Measurements from ENCODE around the gene PKD1L1. TPM values are rescaled to one million over a fixed set of nuclear protein-coding genes. Genes with fewer than 3 reads are reported as not detected.

PKD1L1 gene
- polyA plus RNA-seq, 1 of the 3 experiments (the other 2 are of a cell fraction): 0.10 TPM

DNA sequence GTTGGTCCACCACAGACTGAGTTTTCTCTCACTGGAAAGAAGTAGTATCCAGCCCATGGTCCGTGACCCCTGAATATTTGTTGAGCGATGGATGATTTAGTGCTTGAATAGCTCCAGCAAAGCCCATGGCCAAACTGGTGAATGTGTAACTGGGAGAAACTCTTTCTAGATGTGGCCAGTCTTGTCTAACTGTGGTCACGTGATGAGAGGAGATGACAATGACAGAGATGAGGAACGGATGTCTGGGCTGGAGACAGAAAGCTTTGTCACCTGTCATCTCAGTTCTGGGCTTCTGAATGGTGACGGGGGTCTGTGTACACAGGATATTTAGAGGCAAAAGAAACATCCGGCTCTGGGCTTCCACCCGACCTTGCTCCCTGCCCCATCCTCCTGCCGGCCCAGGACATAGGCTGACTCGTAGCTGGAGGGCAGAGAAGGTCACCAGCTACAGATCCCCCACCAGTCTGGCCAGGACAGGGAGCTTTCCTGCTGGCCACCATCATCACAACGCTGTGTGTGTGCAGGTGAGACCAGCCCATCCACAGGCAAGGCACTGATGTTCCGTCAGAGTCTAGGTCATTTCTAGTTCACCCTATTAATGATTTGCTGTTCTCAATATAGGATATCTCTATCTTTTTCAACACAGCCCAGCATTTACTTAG is 213.8 kb downstream of the PKD1L1 start:
- Histone ChIP-seq H3K27me3 (ENCODE audit: insufficient read depth) (no peaks in the 10 kb centered on the region), H2AFZ (ENCODE audit: low read depth) (no peak overlapping the region), H3K4me2 (no peak overlapping the region), H3K27ac (ENCODE audit: low read depth in 2 of 2, low read length in 1 of 2) (no peak overlapping the region), H3F3A (replicated peaks; ENCODE audit: insufficient read depth) (no peaks in the 10 kb centered on the region), H3K4me3 (ENCODE audit: low read depth in 2 of 2, low read length in 1 of 2) (no peak overlapping the region), H3K9me2 (no peaks in the 10 kb centered on the region), H3K79me2 (ENCODE audit: insufficient read depth) (no peaks in the 10 kb centered on the region), H3K36me3 (replicated peaks in 1 of 2; ENCODE audit: control insufficient read depth in 1 of 2, insufficient read depth in 2 of 2, low read length in 1 of 2) (no peaks in the 10 kb centered on the region), H3K9ac (no peak overlapping the region), H3K9me3 (no peaks in the 10 kb centered on the region), H4K20me1 (ENCODE audit: insufficient read depth) (no peaks in the 10 kb centered on the region), H3K4me1 (ENCODE audit: control insufficient read depth in 1 of 2, insufficient read depth in 2 of 2, low read depth in 1 of 2, low read length in 1 of 2) (no peaks in the 10 kb centered on the region; a peak in 1 of 4 replicates)
- ChIA-PET POLR2A (interaction anchor here (0.6 kb wide), 1 partner anchor 288 kb away, joined by 3 read pairs; no protein-coding TSS in a partner anchor), CTCF (interaction anchor here (1.3 to 1.7 kb wide), 3 partner anchors 87 to 480 kb away, joined by 3 read pairs; no protein-coding TSS in a partner anchor)
- no peak for TF ChIP-seq IRF3 (IDR thresholded peaks at IDR 0.05; ENCODE audit: low read depth, low read length)
- TF ChIP-seq MAX (IDR thresholded peaks at IDR 0.05; ENCODE audit: low read depth): no peak
- TF ChIP-seq NRF1 (IDR thresholded peaks at IDR 0.05; ENCODE audit: low read depth, low read length): no peak
- TF ChIP-seq GATA2 (CRISPR knock-in tag; IDR thresholded peaks at IDR 0.05): no peak
- WGBS (ENCODE audit: low lambda C conversion rate): 88% methylated on average over 9 of the region's 11 CpGs
- no peak for DNase-seq

DNA sequence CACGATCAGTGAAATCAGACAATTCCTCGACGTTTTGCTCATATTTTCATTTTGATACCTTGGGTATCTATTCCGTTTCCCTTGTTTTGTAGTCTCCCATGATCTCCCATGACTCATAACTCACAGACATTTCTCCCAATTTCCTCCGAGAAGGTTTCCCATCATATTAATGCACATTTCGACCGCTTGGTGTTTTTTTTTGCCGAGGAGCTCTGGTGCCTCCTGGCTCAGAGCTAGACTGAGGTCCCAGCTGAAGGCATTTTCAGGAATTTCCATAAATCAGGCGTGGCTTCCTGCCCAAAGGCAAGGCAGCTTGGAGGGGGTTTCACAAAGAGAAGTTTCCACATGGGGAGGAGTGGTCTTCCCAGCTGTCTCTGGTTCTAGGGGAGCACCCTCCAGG is 218.1 kb downstream of the PKD1L1 start:
- no peak overlapping the region for H3K4me2 ChIP-seq
- ChIA-PET CTCF (interaction anchor here (0.7 to 2.1 kb wide), 3 partner anchors 14 to 18 kb away, joined by 3 to 6 read pairs (median 3); no protein-coding TSS in a partner anchor), POLR2A (no interaction called here)
- H3K4me1 ChIP-seq (ENCODE audit: control insufficient read depth in 1 of 2, insufficient read depth in 2 of 2, low read depth in 1 of 2, low read length in 1 of 2): peaks cover 4 to 18% of the 10 kb centered on the region in 2 experiments
- no peaks in the 10 kb centered on the region for H3F3A ChIP-seq (replicated peaks; ENCODE audit: insufficient read depth)
- H3K79me2 ChIP-seq (ENCODE audit: insufficient read depth): no peaks in the 10 kb centered on the region
- no peaks in the 10 kb centered on the region for H3K9me3 ChIP-seq
- H3K9ac ChIP-seq: no peak overlapping the region
- DNase-seq: no peak
- no peaks in the 10 kb centered on the region for H4K20me1 ChIP-seq (ENCODE audit: insufficient read depth)
- H2AFZ ChIP-seq (ENCODE audit: low read depth): no peak overlapping the region
- no peak for TF ChIP-seq TCF12 (IDR thresholded peaks at IDR 0.05)
- no peak for TF ChIP-seq POLR2AphosphoS5 (IDR thresholded peaks at IDR 0.05; ENCODE audit: low read depth, low read length)
- TF ChIP-seq CHD2 (IDR thresholded peaks at IDR 0.05; ENCODE audit: low read length, partially characterized antibody): no peak
- TF ChIP-seq REST (IDR thresholded peaks at IDR 0.05; ENCODE audit: low read depth, low read length): no peak
- TF ChIP-seq NFIC (IDR thresholded peaks at IDR 0.05; ENCODE audit: borderline replicate concordance): no peak
- no peak for TF ChIP-seq EP300 (IDR thresholded peaks at IDR 0.05; ENCODE audit: borderline replicate concordance in 1 of 2, low read depth in 1 of 2, low read length in 1 of 2)
- no peak for TF ChIP-seq USF1 (IDR thresholded peaks at IDR 0.05; ENCODE audit: borderline replicate concordance, low read depth)
- TF ChIP-seq EZH2phosphoT487 (IDR thresholded peaks at IDR 0.05; ENCODE audit: borderline replicate concordance, low read depth): no peak
- no peak for TF ChIP-seq JUND (IDR thresholded peaks at IDR 0.05)
- TF ChIP-seq, protein P1, sequence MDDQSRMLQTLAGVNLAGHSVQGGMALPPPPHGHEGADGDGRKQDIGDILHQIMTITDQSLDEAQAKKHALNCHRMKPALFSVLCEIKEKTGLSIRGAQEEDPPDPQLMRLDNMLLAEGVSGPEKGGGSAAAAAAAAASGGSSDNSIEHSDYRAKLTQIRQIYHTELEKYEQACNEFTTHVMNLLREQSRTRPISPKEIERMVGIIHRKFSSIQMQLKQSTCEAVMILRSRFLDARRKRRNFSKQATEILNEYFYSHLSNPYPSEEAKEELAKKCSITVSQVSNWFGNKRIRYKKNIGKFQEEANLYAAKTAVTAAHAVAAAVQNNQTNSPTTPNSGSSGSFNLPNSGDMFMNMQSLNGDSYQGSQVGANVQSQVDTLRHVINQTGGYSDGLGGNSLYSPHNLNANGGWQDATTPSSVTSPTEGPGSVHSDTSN (IDR thresholded peaks at IDR 0.05): no peak
- no peak for TF ChIP-seq YY1 (IDR thresholded peaks at IDR 0.05; ENCODE audit: low read depth)
- TF ChIP-seq MAX (IDR thresholded peaks at IDR 0.05; ENCODE audit: low read depth): no peak
- TF ChIP-seq FOXM1 (IDR thresholded peaks at IDR 0.05; ENCODE audit: low read depth): no peak
- TF ChIP-seq ELF1 (IDR thresholded peaks at IDR 0.05): no peak
- TF ChIP-seq TAF1 (IDR thresholded peaks at IDR 0.05; ENCODE audit: borderline replicate concordance, low read depth, low read length): no peak
- TF ChIP-seq NRF1 (IDR thresholded peaks at IDR 0.05; ENCODE audit: low read depth, low read length): no peak
- no peak for TF ChIP-seq RFX5 (IDR thresholded peaks at IDR 0.05; ENCODE audit: low read length)
- no peak for TF ChIP-seq RXRA (IDR thresholded peaks at IDR 0.05; ENCODE audit: borderline replicate concordance, low read depth)
- H3K27me3 ChIP-seq (ENCODE audit: insufficient read depth): no peaks in the 10 kb centered on the region
- 93% methylated on average over 9 of the region's 9 CpGs for WGBS (ENCODE audit: low lambda C conversion rate)
- no peaks in the 10 kb centered on the region for H3K9me2 ChIP-seq
- no peak overlapping the region for H3K4me3 ChIP-seq (ENCODE audit: low read depth in 2 of 2, low read length in 1 of 2)
- no peak overlapping the region for H3K27ac ChIP-seq (ENCODE audit: low read depth in 2 of 2, low read length in 1 of 2)
- no peaks in the 10 kb centered on the region for H3K36me3 ChIP-seq (replicated peaks in 1 of 2; ENCODE audit: control insufficient read depth in 1 of 2, insufficient read depth in 2 of 2, low read length in 1 of 2)

Measured in SK-N-SH (cell line).